K562 (cell line): ENCODE data around the gene CCDC28B. TPM values are rescaled to one million over a fixed set of nuclear protein-coding genes. Genes with fewer than 3 reads are reported as not detected.

Source experiments
- BMI1 ChIP-seq: fragments of 150-350 bp; IDR thresholded peaks from 2 replicates; pipeline ENCODE4 v1.6.1; 2014; ENCODE audit warnings: low read length
- CSDE1 ChIP-seq, 2 experiments: fragments of 450-650 bp; IDR thresholded peaks; 2 replicates each; pipeline ENCODE4 v1.6.1; 2016; ENCODE audit warnings: mild to moderate bottlenecking in 1 of 2
- CXXC5 ChIP-seq: fragments of 250-450 bp; sonication (Bioruptor Pico); IDR thresholded peaks from 2 replicates; pipeline ENCODE4 v1.8.0; 2022; ENCODE audit warnings: inconsistent platforms, mild to moderate bottlenecking, moderate library complexity
- E2F3 ChIP-seq: fragments of 250-450 bp; sonication (Bioruptor Pico); IDR thresholded peaks from 2 replicates; pipeline ENCODE4 v1.4.0; 2020; ENCODE audit warnings: mild to moderate bottlenecking
- EP400 ChIP-seq: fragments of 450-650 bp; IDR thresholded peaks from 2 replicates; pipeline ENCODE4 v1.6.1; 2017; ENCODE audit warnings: antibody characterized with exemption, mild to moderate bottlenecking, moderate library complexity
- EWSR1 ChIP-seq: fragments of 450-650 bp; IDR thresholded peaks from 2 replicates; pipeline ENCODE4 v1.6.1; 2018; ENCODE audit warnings: borderline replicate concordance, mild to moderate bottlenecking, low read depth, moderate library complexity; ENCODE audit not compliant: partially characterized antibody
- HES1 ChIP-seq: fragments of 450-650 bp; IDR thresholded peaks from 2 replicates; pipeline ENCODE4 v1.6.1; 2016; ENCODE audit warnings: low read depth, mild to moderate bottlenecking, moderate library complexity
- KAT8 ChIP-seq: fragments of 450-650 bp; IDR thresholded peaks from 2 replicates; pipeline ENCODE4 v1.6.1; 2016; ENCODE audit warnings: low read depth, mild to moderate bottlenecking
- KDM1A ChIP-seq, 2 experiments: fragments of 450-650 bp; IDR thresholded peaks; 2 replicates each; pipeline ENCODE4 v1.6.1; 2016; ENCODE audit warnings: mild to moderate bottlenecking in 2 of 2
- MYBL2 ChIP-seq, 2 experiments: fragments of 450-650 bp in 1 of 2; sonication (generic) in 1 of 2; formaldehyde crosslinking in 1 of 2; IDR thresholded peaks; 2 replicates each; pipeline versions ENCODE4 v1.6.1 to v1.8.1; 2017 to 2022; ENCODE audit warnings: borderline replicate concordance in 1 of 2, inconsistent platforms in 1 of 2, low read depth in 1 of 2, mild to moderate bottlenecking in 1 of 2, missing genetic modification reagents in 1 of 2, moderate library complexity in 1 of 2
- NCOR1 ChIP-seq: fragments of 450-650 bp; IDR thresholded peaks from 2 replicates; pipeline ENCODE4 v1.6.1; 2016; ENCODE audit warnings: mild to moderate bottlenecking, moderate library complexity
- NR2C1 ChIP-seq, 2 experiments: fragments of 450-650 bp; IDR thresholded peaks; 2 replicates each; pipeline ENCODE4 v1.6.1; 2017; ENCODE audit warnings: mild to moderate bottlenecking in 2 of 2, antibody characterized with exemption in 1 of 2, inconsistent platforms in 1 of 2, missing compliant biosample characterization in 1 of 2, missing genetic modification characterization in 1 of 2
- NR2F6 ChIP-seq: fragments of 450-650 bp; formaldehyde crosslinking; IDR thresholded peaks from 2 replicates; pipeline ENCODE4 v1.4.0; 2020; ENCODE audit warnings: mild to moderate bottlenecking
- PTTG1 ChIP-seq: fragments of 450-650 bp; IDR thresholded peaks from 2 replicates; pipeline ENCODE4 v1.6.1; 2016; ENCODE audit warnings: low read depth, mild to moderate bottlenecking, missing genetic modification characterization, missing compliant biosample characterization
- RBM22 ChIP-seq: fragments of 200-400 bp; formaldehyde crosslinking; IDR thresholded peaks from 2 replicates; pipeline ENCODE4 v1.6.1; 2018; ENCODE audit warnings: low read length, low read depth; ENCODE audit not compliant: poor library complexity, severe bottlenecking
- SIN3A ChIP-seq, 2 experiments: fragments of 150-350 bp in 1 of 2; IDR thresholded peaks; 2 replicates each; pipeline ENCODE4 v1.6.1; 2011 to 2016; ENCODE audit warnings: borderline replicate concordance in 2 of 2, low read depth in 2 of 2, low read length in 2 of 2, mild to moderate bottlenecking in 2 of 2, moderate library complexity in 2 of 2; ENCODE audit not compliant: control insufficient read depth in 1 of 2
- SIRT6 ChIP-seq: IDR thresholded peaks from one replicate; pipeline ENCODE4 v1.6.1; 2012; ENCODE audit warnings: low read depth, mild to moderate bottlenecking, control low read depth, inconsistent platforms, low read length, moderate library complexity
- SP2 ChIP-seq: IDR thresholded peaks from 2 replicates; pipeline ENCODE4 v1.6.1; 2011; ENCODE audit warnings: mild to moderate bottlenecking, low read depth, low read length, moderate library complexity; ENCODE audit not compliant: poor library complexity, severe bottlenecking; ENCODE audit errors: extremely low read depth
- SRSF9 ChIP-seq: fragments of 200-400 bp; formaldehyde crosslinking; IDR thresholded peaks from 2 replicates; pipeline ENCODE4 v1.6.1; 2017; ENCODE audit warnings: low read depth, low read length, borderline replicate concordance
- ZBTB26 ChIP-seq: fragments of 450-650 bp; formaldehyde crosslinking; IDR thresholded peaks from 2 replicates; pipeline ENCODE4 v1.4.0; 2022; ENCODE audit warnings: missing genetic modification characterization
- ZNF175 ChIP-seq: fragments of 200-800 bp; sonication (Bioruptor generic); IDR thresholded peaks from 2 replicates; pipeline ENCODE4 v1.6.1; 2016; ENCODE audit warnings: low read depth, mild to moderate bottlenecking, missing genetic modification characterization, missing compliant biosample characterization
- ZNF184 ChIP-seq: sonication (generic); formaldehyde crosslinking; IDR thresholded peaks from 2 replicates; pipeline ENCODE4 v1.5.0; 2020; ENCODE audit warnings: missing genetic modification reagents
- ZNF280B ChIP-seq: fragments of 250-450 bp; sonication (Bioruptor Pico); IDR thresholded peaks from 2 replicates; pipeline ENCODE4 v1.5.1; 2021; ENCODE audit warnings: mild to moderate bottlenecking
- ZNF75A ChIP-seq: fragments of 450-650 bp; formaldehyde crosslinking; IDR thresholded peaks from 2 replicates; pipeline ENCODE4 v1.4.0; 2020; ENCODE audit warnings: mild to moderate bottlenecking
- ZNF830 ChIP-seq: fragments of 250-450 bp; sonication (Bioruptor Pico); IDR thresholded peaks from 2 replicates; pipeline ENCODE4 v1.5.0; 2021; ENCODE audit warnings: mild to moderate bottlenecking
- polyA plus RNA-seq, 8 experiments: library from polyadenylated mRNA; depleted of rRNA in 4 of 8; stranded (reverse) in 5 of 8; unstranded in 3 of 8; fragments of >200 nt; fragmentation: Nextera tagmentation in 2 of 8; fragmentation: Illumina TruSeq in 1 of 8; extraction: Ambion mirVana in 2 of 8; extraction: Trizol in 1 of 8; gene quantifications; 2 replicates each; pipeline versions ENCODE4 v1.2.1 to v1.2.3, GENCODE V29; 2011 to 2014; ENCODE audit warnings: inconsistent platforms in 1 of 8, missing spikeins in 1 of 8
- total RNA-seq, 7 experiments: library from RNA; depleted of rRNA in 6 of 7; stranded (reverse); fragments of >200 nt in 6 of 7; fragmentation: Illumina TruSeq in 2 of 7; extraction: Trizol in 2 of 7; gene quantifications; 2 replicates each; pipeline versions ENCODE4 v1.2.1 to v1.2.3, GENCODE V29; 2011 to 2021; ENCODE audit warnings: low replicate concordance in 1 of 7

CCDC28B gene
- total and polyA plus RNA-seq, 9 of the 15 experiments (the other 6 are each of a cell fraction or from before 2014, with no cell fraction given), result 5.7 to 54.5 (median 31.7) TPM

DNA sequence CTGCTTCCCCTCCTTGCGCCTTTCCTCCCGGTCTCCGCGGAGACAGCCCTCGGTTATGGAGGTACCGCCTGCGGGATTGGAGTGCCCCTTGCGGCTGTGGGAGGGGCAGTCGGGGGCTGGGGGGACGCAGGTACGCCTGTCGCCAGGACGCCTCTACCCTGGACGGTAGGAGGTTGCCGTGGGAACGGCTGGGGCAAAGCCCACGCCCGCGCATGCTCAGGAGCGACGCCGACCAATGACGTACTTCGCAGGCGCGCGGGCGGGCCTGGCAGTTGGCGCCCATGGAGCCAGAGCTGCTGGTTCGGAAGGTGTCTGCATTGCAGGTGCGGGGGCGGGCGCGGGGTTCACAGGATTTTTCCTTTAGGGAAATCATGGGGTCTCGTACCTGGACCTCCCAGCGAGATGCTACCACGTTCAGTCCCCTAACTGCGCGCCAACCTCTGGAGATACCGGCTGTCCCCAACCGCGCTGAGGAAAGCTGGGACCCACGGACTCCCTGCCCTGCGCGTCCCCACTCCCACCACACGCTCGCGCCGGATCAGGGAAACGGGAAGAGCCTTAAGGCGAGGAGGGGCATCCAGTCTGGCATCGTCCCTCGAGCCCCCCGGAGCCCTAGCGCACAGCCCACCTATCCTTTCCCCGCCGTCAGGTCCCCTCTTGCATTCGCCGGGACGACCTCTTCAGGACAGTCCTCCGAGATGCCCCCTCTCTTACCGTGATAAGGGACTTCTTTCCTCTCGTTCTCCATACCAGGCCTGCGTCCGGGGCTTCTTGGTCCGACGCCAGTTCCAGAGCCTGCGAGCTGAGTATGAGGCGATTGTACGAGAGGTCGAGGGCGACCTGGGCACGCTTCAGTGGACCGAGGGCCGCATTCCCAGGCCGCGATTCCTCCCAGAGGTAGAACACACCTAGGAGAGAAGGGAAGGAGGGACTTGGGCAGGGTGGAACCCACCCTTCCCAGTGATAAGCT lies 5.3 kb downstream of the CCDC28B start, which contains the start of gene IQCC (continued):
- TF ChIP-seq HES1 (no peak), ZNF830 (CRISPR knock-in tag) (no peak), PTTG1 (tag) (no peak), NCOR1 (no peak; the same call in 1 of the 2 replicates), KAT8 (no peak), ZNF280B (no peak), ZBTB26 (CRISPR knock-in tag) (peak; percentile 3; the same call in 1 of the 2 replicates), ZNF184 (CRISPR knock-in tag) (no peak), CXXC5 (CRISPR knock-in tag) (peak; percentile 81), MYBL2 (IDR thresholded peaks at IDR 0.05; ENCODE audit: low read depth) (no peak), MYBL2 (CRISPR knock-in tag; IDR thresholded peaks at IDR 0.05; ENCODE audit: borderline replicate concordance) (peak; percentile 57; the same call in 1 of the 2 replicates), RBM22 (peak; percentile 95), E2F3 (CRISPR knock-in tag) (peak; percentile 94), BMI1 (peak; percentile 94), NR2C1 (IDR thresholded peaks at IDR 0.05) (no peak), NR2C1 (tag; IDR thresholded peaks at IDR 0.05) (no peak), NR2F6 (CRISPR knock-in tag) (no peak), SIRT6 (no peak), ZNF75A (CRISPR knock-in tag) (no peak), EP400 (peak; percentile 90), SP2 (no peak), KDM1A (IDR thresholded peaks at IDR 0.05) (no peak), SIN3A (IDR thresholded peaks at IDR 0.05; ENCODE audit: borderline replicate concordance in 2 of 2, control insufficient read depth in 1 of 2, low read depth in 2 of 2, low read length in 2 of 2) (peak; percentile 89 to 94), SRSF9 (no peak), CSDE1 (IDR thresholded peaks at IDR 0.05) (peak in 1 of 2 experiments; percentile 95; a peak in 2 of 4 replicates), EWSR1 (no peak), ZNF175 (CRISPR knock-in tag) (no peak)
